Forelimb muscle (tissue), 1 donor: ENCODE results near the gene RELT. TPM values are rescaled to one million over a fixed set of nuclear protein-coding genes. Genes with fewer than 3 reads are reported as not detected.

ENCODE experiments used
- DNase-seq: peaks from one replicate; pipeline ENCODE4 v3.0.0-alpha.2; 2013; ENCODE audit warnings: low read depth
- polyA plus RNA-seq: library from polyadenylated mRNA; unstranded; fragments of 120-200 nt; gene quantifications from one replicate; pipeline ENCODE4 v1.2.1, GENCODE V29; 2013; ENCODE audit not compliant: insufficient read length

Gene RELT
- polyA plus RNA-seq, 1 donor = 3.5 TPM

DNA sequence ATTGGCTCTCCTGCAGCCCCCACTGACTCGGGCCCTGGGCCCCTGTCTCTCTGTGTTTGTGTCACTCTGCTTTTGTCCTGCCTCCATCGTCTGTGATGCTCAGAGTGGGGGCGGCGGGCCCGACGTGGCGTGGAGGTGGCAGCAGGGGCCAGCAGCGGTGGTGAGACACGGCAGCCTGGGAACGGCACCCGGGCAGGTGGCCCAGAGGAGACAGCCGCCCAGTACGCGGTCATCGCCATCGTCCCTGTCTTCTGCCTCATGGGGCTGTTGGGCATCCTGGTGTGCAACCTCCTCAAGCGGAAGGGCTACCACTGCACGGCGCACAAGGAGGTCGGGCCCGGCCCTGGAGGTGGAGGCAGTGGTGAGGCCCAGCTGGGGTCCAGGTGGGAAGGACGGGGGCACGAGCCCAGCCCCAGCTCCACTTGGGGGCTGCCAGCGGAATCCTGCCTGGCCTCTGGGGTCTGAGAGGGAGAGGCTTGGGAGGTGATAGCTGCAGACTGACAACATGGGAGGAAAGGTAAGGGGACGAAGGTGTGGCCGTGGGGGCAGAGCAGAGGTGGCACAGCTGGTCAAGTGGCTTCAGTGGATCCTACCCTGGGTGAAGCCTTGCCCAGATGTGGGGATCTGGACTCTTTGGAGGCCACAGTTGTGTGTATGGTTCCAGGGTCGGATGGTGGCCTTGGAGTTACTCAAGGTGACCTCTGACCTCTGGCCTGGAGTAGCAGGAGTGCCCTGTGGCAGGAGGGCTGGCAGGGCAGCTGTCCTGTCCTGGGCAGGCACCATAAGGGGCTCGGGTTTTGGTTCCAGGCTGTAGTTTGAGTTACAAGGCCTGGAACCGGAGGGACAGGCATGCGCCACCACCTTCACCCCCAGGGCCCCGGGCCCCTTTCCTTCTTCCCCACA, 16.2 kb downstream of the RELT start:
- DNase-seq = no peak

DNA sequence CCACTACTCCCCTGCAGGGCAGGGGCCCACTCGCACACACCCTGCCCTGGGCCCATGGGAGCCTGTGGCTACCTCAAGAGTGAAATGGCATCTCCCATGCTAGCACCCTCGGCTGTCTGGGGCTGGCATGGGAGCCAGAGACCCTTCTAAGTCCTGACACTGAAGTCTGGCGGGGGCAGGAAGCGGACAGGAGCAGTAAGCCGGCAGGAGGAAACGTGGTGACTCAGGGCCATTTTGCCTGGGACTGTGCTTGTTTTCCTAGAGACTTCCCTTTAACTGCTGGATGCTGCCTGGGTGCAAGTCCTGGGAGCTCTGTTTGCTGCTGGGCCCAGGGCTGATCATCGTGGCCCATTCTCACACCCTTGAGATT, 16.8 kb downstream of the RELT start:
- DNase-seq = no peak

DNA sequence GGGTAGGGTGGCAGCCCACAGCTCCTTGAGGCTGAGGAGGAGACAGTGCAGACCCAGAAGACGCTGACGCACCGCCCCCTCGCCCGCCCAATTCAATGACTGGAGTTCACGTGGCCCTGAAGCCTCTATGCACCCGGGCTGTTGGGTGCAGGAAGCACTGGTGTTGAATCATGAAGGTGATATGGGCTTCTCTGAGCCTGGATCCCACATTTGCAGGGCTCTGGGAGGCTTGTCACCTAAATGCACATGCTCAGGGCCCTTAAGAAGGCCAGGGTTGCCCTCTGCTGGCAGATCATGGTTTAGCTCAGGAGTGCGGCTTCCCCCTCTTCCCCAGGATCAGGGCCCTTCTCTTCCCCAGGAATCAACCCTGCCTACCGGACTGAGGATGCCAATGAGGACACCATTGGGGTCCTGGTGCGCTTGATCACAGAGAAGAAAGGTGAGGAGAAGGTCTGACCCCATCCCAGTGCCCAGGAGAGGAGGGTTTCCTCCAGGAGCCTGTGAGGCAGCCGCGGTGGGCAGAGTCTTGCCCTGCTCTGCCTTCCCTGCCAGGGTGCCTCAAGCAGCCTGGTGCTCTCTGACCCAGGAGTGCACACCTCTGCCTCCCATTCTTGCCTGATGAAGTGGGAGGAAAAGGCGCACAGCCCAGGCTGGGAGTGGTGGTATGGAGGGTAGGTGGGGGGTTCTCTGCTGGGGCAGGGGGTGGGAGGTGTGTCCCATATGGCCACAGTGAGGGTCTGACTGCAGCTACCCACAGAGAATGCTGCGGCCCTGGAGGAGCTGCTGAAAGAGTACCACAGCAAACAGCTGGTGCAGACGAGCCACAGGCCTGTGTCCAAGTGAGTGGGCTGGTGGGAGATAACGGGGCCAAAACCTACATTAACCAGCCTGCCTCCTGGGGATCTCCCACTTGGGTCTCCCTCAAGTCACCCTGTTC, 17.5 kb downstream of the RELT start:
- DNase-seq = peak; percentile 38

DNA sequence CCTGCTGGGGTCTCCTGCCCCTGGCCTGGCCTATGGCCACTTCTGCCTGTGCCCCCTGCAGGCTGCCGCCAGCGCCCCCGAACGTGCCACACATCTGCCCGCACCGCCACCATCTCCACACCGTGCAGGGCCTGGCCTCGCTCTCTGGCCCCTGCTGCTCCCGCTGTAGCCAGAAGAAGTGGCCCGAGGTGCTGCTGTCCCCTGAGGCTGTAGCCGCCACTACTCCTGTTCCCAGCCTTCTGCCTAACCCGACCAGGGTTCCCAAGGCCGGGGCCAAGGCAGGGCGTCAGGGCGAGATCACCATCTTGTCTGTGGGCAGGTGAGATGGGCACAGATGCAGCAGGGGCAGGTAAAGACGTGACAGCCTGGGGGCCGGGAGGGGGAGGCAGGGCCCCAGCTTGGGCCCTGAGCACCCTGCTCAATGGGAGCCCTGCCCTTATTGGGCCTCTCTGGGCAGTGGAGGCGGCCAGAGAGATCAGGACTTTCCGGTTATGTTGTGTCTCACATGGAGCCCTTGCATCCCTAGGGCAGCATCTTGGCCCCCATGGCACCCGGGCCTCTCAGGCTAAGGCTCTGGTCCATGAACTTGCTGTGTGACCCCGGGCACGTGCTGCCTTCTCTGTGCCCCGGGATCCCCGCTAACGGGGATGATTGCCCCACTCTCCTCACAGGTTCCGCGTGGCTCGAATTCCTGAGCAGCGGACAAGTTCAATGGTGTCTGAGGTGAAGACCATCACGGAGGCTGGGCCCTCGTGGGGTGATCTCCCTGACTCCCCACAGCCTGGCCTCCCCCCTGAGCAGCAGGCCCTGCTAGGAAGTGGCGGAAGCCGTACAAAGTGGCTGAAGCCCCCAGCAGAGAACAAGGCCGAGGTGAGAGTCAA, 18.5 kb downstream of the RELT start:
- no peak for DNase-seq

DNA sequence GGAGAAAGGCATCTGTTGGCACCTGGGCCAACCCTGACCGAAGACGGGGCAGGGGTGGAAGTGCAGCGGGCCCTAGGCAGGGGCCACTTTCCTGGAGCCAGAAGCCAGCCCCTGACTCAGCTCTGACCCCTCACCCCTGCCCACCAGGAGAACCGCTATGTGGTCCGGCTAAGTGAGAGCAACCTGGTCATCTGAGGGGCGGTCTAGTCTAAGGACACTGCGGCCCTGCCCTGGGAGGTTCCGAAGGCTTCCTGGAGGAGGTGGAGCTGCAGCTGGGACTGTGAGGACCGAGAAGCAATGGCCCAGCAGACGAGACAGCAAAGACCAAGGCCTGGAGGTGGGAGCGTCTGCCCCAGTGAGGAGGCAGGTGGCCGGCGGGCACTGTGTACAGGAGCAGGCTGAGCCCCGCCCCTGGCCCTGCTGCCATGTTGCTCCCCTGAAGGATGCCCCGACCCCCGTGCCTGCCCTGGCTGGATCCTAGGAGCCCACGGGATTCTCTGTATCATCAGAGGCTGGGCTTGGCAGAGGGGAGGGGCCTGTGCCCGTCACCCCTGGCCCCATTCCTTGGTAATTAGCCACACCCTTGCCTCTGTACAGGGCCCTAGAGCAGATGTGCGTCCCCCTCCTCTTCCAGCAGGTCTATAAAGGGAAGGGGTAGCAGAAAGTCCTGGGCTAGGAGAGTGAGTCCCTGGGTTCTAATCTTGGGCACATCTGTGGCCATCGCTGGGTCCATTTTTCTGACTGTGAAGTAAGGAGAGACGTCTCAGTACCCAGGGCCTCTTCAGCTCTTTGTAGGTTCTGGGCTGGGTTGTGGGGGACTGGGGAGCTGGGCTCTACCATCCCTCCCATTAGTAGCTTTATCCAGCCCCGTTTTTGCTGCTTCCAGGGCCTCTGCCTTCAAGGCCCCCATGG, 19.4 kb downstream of the RELT start:
- no peak for DNase-seq

DNA sequence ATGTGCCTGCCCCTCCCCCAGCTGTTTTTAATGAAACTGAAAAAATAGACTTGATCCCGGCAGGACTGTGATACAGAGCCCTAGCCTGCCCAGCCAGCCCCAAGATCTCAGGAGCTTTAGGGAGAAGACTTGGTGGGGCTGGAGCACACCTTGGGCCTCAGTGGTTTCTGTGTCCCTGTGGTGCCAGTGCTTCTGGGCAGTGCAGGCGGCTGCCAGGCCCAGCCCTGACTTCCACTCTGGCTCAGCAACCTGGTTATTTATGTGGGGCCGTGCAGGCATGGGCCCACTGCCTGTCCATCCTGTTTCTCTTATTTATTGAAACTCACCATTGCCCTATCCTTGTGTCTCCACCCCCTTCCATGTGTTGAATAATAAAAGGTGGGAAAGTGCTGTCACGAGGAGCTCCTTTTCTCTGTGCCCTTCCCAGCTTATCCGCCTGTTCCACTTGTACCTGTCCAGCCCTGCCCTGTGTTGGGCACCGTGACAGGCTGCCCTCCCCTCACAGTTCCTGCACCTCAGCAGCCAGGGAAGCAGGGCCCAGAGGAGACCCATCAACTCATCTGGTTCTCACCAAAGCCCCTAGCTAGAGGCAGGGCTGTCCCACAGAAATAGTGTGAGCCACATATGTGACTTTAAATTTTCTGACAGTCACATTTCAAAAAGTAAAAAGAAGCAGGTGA, 20.2 kb downstream of the RELT start:
- no peak for DNase-seq

DNA sequence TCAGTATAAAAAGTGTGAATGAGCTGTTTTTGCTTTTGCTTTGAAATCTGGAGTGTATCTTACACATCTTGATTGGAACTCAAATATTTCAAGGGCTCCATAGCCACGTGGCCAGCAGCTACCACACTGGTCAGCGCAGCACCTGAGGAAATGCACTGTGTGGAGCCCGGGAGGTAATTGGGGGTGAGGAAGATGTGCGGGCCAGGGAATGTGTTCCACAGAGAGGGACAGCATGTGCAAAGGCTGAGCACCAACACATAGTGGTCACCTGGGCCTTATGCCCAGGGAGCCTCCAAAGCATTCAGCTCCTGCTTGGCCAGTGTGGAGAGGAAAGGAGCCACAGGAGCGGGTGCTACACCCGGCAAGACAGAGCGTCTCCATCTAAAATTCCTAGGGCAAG, 20.8 kb downstream of the RELT start:
- DNase-seq = no peak

DNA sequence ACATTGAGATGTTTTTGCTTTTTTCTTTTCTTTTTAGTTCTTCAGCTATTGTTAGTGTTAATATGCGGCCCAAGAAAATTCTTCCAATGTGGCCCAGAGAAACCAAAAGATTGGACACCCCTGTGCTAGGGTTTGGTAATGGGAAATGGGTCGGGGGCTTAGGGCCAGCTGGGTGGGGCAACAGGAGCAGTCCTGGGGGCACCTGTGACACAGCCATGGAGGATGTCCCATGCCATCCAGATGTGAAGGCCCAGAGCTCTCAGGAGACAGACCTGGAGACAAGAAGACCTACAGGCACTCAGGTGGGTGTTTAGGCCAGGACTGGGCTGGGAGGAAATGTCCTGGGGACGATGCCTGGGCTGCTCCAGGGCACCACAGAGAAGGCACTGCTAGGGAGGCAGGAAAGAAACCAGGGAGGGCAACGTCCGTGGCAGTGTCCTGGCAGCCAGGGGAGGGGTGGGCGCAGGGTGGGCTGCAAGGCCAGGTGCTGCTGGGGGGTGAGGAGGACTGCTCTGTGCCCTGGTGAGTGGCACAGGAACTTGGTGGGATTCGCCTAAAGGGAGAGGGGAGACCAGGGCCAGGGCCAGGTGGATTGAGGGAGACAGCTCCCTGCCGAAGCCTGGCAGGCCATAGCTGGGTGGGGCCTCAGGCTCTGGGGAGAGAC, 21.4 kb downstream of the RELT start:
- DNase-seq = no peak

DNA sequence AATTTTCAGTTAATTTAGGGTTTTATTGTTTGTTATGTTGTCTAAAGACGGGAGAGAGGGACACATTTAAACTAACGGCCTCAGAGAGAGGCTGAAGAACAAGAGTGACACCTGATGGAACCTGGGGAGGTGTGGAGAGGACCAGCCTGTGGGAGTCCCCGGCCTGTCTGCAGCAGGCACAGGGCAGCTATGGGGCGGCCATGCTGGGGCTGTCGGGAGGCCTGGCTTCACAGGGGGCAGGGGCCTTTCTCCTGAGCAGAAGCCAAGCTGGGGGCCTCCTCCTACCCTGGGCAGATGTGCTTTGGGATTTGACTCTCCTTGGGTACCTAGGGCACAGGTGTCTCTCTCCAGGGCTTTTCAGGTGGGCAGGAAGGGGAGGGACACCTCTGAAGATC, 21.9 kb downstream of the RELT start:
- no peak for DNase-seq

DNA sequence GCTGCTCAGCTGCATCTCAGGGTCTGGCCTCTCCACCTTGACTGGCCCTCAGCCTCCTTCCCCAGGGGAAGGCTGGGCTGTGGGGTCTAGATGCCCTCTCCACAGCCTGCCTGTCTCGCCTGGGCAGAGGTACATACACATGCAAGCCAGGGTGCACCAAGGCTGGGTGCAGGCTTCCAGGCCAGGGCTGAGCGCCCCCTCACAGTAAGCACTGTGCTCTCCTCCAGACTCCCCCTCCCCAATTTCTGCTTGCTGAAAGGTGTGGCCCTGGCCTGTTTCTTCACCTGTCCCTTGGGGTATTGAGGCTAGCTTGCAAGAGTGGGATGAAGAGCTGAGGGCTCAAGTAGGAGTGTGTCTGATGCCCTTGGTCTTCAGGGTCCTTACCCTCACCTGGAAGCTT, 22.5 kb downstream of the RELT start:
- DNase-seq = no peak

DNA sequence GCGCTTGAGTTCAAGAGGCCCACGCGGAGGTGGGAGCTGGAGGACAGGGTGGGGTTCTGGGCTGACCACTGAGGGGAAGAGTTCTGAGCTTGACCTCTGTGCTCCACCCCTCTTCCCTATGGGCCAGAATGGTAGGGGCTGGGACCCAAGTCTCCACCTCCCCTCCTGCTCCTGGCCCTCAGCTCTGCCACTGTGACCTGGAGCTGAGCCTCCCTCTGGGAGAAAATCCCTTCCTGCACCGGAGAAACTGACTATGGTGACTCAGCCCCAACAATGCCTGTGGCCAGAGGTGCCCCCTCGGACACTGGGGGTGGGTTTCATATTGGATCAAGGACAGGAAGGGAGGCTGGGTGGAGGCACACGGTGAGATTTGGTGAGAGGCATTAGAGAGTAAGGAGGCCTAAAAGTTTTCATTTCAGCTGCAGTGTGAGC, 23.0 kb downstream of the RELT start:
- no peak for DNase-seq

DNA sequence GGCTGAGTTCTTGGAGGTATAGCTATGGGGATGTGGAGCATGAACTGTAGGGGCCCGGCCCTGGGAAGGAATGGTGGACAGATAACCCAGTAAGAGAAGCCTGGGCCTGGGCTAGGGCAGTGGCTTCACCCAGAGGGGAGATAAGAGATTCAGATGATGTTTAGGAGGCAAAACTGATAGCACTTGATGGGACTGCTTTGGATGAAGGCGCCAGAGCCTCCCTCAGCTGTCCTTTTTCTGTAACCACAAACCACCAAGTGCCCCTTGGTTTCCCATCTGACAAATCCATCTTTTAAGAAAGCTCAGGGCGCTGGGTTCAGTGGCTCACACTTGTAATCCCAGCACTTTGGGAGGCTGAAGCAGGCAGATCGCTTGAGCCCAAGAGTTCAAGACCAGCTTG, 23.4 kb downstream of the RELT start:
- no peak for DNase-seq

DNA sequence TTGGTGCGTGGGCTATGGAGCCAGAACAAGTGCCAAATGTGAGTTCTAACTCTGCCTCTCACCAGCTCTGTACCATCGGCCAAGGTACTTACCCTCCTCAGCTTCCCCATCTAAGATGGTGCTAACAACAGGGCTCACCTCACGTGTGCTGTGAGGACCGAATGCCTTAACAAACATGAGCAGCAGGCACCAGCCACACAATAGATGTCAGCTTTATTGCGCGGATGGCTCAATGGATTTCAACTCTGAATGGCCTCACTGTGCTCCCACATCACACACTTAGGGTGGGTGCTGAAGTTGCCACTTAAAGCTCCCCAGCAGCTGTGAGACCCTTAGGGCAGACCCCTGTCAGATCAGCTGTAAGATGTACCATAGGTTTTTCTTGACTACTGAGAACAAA, 24.1 kb downstream of the RELT start:
- no peak for DNase-seq

DNA sequence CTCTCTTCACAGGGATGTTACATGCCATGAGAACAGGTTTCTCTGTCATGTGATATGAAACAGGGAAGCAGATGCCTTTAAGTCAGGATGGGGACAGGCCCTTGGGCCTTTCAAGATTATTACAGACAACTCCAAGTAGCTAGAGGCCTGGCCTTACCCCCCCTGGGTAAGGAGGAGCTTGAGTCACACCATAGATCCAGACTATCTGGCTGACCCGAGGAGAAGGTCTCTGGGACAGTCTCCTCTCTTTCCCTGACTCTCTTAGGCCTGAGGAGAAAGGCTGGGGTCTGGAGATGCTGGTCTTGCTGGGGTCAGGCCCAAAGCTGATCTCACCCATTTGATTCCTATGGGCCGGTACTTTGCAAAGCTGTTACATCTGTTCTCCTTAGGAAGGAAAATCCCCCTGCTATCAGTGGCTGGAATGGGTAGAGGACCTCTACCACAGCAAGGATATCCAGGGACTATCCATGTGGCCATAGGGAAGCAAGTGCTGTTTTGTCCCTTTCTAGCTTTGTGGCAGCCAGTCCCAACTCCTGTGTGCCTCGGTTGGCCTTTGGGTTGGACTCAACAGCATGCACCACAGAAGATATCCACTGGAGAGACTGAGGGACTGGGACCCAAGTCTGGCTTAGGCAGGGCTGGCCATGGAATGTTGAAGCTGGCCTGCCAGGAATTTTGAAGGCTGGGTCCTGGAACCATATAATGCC, 25.2 kb downstream of the RELT start:
- DNase-seq = no peak

DNA sequence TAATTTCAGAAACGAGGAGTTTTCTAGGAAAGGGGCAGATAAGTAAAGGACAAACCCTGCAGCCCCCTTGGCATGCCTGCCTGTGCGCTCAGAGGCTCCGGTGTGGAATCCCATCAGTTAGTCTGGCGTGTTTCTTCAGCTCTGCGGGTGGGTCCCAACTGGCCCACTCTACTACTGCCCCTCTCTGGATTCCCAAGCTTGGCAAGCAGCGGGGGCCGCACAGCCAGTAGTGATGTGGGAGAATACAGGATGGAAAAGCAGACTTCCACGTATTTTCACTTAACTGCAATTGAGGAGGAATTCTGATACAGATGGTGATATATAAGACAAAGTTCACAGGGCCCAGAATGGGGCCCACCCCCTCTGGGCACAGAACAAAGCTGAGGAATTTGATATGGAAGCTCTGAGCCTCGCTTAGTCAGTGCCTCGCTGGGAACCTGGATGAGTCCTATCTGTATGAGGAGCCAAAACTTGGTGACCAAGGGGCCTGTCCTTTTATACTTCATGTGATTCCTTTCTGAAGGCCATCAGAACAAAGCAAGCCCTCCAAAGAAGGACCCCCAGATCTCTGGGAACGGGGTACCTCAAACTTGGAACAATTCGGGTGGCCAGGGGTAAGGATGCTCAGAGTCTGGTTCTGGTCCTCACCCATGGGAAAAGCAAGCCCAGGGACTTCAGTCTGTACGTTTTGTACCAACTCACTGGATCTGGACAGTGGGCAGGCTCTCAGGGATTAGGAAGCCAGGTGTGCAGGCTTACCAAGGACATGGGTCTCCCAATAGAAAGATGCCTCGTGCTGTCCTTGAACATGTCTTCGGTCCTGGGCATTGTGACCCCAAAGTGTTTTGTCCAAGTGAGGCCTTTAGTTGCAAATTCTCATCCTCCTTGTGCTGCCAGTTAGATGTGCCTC, 26.0 kb downstream of the RELT start:
- DNase-seq = no peak

DNA sequence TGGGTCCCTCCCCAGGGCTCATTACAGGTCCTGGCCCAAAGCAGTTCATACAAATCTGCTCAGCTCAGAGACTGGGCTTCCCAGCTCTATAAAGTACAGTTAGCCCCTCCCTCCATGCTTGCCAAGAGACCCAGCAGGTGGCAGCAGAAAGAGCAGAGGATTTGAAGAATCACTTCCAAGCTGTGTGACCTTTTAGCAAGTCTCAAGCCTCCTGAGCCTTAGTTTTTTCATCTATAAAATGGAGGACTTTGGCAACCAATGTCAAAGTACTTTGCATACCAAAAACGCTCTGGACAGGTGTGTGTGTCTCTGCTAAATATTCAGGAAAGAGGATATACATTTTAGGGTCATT, 26.6 kb downstream of the RELT start:
- no peak for DNase-seq

DNA sequence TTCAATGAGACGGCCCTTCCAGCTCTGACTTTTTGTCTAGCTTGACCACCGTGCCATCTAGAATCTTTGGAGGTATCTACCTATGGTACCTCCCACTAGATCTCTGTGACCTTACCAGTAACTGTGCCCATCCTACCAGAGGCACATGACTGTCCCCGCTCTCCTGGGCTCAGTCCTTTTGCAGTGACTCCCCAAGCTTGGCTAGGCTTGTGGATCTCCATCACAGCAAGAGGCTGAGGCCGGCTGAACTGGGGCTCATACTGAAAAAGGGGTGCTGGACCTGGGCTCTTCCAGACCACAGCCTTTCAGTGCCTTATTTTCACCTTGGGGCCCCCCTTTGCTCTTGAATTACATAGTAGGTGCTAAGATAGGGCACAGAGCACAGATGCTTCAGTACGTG, 27.3 kb downstream of the RELT start:
- DNase-seq = no peak

DNA sequence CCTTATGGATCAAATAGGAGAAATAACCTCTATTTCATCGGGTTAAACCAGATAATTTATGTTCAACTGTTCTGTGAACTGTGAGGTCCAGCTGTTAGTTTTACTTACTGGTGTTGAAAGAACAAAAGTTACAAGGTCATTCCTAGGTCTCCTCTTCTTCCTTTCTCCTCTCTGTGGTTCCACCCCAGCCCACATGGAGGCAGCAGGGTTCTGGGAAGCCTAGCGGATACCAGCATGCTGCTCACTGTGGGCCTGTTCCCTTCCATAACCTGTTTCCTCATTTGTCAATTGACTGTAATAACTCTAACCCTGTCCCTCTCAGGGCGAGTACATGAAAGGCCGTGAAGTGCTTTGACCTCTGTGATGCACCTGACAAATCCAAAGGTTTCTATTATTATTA, 27.8 kb downstream of the RELT start:
- DNase-seq = no peak
